Coronary artery (tissue), 2 donors: ENCODE data around the gene RNF222.
"Not testable (repeated sequence)": the region's sequence is repeated elsewhere in the genome, so short reads cannot be mapped to it uniquely, and the experiment has no call there.

ENCODE experiments used
- DNase-seq: peaks from one replicate; pipeline ENCODE4 v3.0.0-alpha.2; 2017; ENCODE audit warnings: low spot score
- H3K27ac ChIP-seq, 2 donors: fragments of 200-600 bp; sonication (generic); one replicate each; pipeline ENCODE4 v1.5.1; 2016 to 2019
- H3K4me3 ChIP-seq: fragments of 200-600 bp; sonication (generic); 2 replicates; pipeline ENCODE4 v1.5.1; 2016; ENCODE audit warnings: mild to moderate bottlenecking, moderate library complexity
- TF ChIP-seq, protein P1 (sequence below): fragments of 200-600 bp; sonication (generic); IDR thresholded peaks from one replicate; pipeline ENCODE4 v1.5.1; 2019; ENCODE audit warnings: antibody characterized with exemption

Gene RNF222

DNA sequence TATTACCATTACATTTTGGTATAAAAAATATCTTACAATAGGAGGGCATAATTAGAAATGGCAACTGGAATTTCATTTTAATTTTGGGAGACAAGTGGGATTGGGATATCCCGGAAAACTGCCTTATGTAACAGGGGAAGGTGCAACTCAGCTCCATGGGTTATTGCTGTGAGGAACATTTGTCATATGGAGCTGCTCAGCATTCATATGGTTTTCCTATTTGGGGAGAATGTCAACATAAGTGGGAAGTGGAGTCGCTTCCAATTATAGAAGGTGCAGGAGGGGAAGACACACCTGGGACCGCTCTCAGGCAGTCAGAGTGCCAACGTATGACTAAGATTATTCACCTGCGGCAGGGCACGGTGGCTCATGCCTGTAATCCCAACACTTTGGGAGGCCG, 47.3 kb downstream of the RNF222 start:
- no peak overlapping the region for H3K4me3 ChIP-seq
- TF ChIP-seq, protein P1, sequence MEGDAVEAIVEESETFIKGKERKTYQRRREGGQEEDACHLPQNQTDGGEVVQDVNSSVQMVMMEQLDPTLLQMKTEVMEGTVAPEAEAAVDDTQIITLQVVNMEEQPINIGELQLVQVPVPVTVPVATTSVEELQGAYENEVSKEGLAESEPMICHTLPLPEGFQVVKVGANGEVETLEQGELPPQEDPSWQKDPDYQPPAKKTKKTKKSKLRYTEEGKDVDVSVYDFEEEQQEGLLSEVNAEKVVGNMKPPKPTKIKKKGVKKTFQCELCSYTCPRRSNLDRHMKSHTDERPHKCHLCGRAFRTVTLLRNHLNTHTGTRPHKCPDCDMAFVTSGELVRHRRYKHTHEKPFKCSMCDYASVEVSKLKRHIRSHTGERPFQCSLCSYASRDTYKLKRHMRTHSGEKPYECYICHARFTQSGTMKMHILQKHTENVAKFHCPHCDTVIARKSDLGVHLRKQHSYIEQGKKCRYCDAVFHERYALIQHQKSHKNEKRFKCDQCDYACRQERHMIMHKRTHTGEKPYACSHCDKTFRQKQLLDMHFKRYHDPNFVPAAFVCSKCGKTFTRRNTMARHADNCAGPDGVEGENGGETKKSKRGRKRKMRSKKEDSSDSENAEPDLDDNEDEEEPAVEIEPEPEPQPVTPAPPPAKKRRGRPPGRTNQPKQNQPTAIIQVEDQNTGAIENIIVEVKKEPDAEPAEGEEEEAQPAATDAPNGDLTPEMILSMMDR: no peak
- no peak overlapping the region for H3K27ac ChIP-seq
- DNase-seq: no peak

DNA sequence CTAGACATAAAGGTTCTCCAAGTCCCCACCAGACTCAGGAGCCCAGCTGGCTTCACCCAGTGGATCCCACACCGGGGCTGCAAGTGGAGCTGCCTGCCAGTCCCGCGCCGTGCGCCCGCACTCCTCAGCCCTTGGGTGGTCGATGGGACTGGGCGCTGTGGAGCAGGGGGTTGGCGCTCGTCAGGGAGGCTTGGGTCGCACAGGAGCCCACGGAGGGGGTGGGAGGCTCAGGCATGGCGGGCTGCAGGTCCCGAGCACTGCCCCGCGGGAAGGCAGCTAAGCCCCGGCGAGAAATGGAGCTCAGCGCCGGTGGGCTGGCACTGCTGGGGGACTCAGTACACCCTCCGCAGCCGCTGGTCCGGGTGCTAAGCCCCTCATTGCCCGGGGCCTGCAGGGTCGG, 50.6 kb downstream of the RNF222 start:
- not testable (repeated sequence) for DNase-seq, H3K4me3 ChIP-seq, H3K27ac ChIP-seq

DNA sequence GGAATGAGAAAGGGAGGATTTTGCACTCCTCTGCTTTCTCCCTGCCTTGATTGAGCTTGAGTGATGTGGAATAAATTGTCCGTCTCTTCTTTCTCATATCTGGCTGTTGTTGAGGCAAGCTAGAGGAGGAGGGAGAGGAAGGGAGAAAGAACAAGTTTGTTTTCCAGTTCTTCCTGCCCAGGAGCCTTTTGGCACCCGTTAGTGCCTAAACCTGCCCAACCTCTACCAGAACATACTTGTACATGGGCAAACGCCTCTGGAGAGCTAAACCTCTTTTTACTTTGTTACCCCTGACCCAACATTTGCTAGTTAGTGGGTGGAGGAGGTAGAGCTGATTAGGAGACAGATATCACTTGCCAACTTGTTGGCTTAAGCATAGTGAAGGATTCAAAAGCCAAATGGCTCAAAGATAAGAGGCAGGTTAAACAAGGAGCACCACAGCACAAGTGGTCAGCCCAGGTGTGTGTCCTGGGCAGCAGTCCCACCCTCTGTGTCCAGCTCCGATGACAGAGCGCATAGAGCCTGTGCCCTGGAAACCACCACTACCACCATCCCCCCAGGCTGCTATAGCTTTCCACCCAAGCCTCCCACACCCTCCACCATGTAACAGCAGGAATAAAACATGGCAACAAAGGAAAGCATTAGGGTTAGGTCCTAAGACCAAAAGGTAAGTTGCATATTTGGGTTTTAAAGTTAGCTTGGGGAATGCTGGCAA, 51.5 kb downstream of the RNF222 start:
- DNase-seq: no peak
- TF ChIP-seq, protein P1: no peak
- no peak overlapping the region for H3K4me3 ChIP-seq
- no peak overlapping the region for H3K27ac ChIP-seq

DNA sequence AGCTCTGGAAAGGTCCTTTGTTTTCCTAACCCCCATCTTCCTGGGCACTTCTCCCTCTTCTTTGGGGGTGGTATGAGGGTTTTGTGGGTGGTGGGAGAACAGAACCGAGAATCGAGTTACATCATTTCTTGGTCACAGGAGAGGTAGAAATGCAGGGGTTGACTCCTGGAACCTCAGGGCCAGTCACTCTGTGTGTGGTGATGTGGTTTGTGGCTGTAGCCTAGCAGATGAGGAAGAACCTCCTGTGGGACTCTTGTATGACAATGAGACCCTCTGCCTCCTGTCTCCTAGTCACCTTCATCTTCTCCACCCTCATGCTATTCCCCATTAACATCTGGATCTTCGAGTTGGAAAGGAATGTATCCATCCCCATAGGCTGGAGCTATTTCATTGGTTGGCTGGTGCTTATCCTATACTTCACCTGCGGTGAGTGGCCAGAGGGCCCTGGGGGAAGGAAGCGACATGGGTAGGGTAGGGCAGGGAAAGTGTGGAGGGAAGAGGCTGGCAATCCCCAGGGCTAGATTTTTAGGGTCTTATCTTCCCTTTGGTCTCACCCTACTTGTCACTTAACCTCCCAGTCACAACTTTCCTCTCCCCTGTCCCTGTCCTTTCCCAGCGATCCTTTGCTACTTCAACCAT, 52.5 kb downstream of the RNF222 start:
- TF ChIP-seq, protein P1: no peak
- H3K4me3 ChIP-seq: no peak overlapping the region
- DNase-seq: no peak
- H3K27ac ChIP-seq: no peak overlapping the region

DNA sequence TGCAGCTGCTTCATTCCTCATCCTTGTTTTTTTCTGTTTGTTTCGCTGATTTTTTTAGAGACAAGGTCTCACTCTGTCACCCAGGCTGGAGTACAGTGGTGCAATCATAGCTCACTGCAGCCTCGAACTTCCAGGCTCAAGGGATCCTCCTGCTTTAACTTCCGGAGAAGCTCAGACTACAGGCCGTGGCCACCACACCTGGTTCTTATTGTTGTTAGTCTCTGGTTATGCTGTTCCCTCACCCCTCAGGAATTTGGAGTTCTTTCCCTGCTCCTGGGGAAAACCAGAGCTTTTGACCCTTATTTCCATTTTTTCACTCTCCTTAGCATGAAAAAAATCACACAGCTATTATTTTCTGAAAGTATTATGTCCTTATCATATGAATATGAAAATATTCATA, 56.2 kb downstream of the RNF222 start:
- no peak for DNase-seq
- H3K27ac ChIP-seq: no peak overlapping the region
- TF ChIP-seq, protein P1: no peak
- no peak overlapping the region for H3K4me3 ChIP-seq
